K562 (cell line): ENCODE measurements around the gene PRDX1. TPM values are rescaled to one million over a fixed set of nuclear protein-coding genes. Genes with fewer than 3 reads are reported as not detected.
A peak's percentile ranks its signal among the peaks of the same experiment; 100 is the strongest.

Source experiments
- ASH1L ChIP-seq: fragments of 450-650 bp; IDR thresholded peaks from 2 replicates; pipeline ENCODE4 v1.6.1; 2018; ENCODE audit warnings: borderline replicate concordance, mild to moderate bottlenecking, low read depth; ENCODE audit not compliant: partially characterized antibody
- CHCHD3 ChIP-seq: fragments of 250-450 bp; sonication (Bioruptor Pico); IDR thresholded peaks from 2 replicates; pipeline ENCODE4 v2.1.2; 2022; ENCODE audit warnings: mild to moderate bottlenecking
- MAFK ChIP-seq: IDR thresholded peaks from 2 replicates; pipeline ENCODE4 v1.6.1; 2011; ENCODE audit warnings: low read length, improper control_type of control experiment
- MCM3 ChIP-seq: fragments of 450-650 bp; IDR thresholded peaks from 2 replicates; pipeline ENCODE4 v1.6.1; 2016
- NRF1 ChIP-seq, 2 experiments: fragments of 450-650 bp; IDR thresholded peaks in 1 of 2; conservative IDR thresholded peaks in 1 of 2; 2 replicates each; pipeline ENCODE4 v1.6.1; 2014; ENCODE audit warnings: mild to moderate bottlenecking in 2 of 2
- RBM14 ChIP-seq: fragments of 200-400 bp; formaldehyde crosslinking; IDR thresholded peaks from 2 replicates; pipeline ENCODE4 v1.6.1; 2018; ENCODE audit warnings: low read depth, mild to moderate bottlenecking, low read length, moderate library complexity, borderline replicate concordance; ENCODE audit not compliant: insufficient read depth
- RBM34 ChIP-seq: fragments of 200-400 bp; formaldehyde crosslinking; IDR thresholded peaks from 2 replicates; pipeline ENCODE4 v1.6.1; 2018; ENCODE audit warnings: low read length, borderline replicate concordance; ENCODE audit not compliant: insufficient read depth
- RNF2 ChIP-seq: sonication (generic); IDR thresholded peaks from 2 replicates; pipeline ENCODE4 v1.6.1; 2016
- SAFB2 ChIP-seq: fragments of 200-400 bp; formaldehyde crosslinking; IDR thresholded peaks from 2 replicates; pipeline ENCODE4 v1.6.1; 2018; ENCODE audit warnings: borderline replicate concordance, low read length, low read depth, moderate library complexity; ENCODE audit not compliant: severe bottlenecking
- SRSF9 ChIP-seq: fragments of 200-400 bp; formaldehyde crosslinking; IDR thresholded peaks from 2 replicates; pipeline ENCODE4 v1.6.1; 2017; ENCODE audit warnings: low read depth, low read length, borderline replicate concordance
- ZFP36 ChIP-seq: fragments of 150-350 bp; IDR thresholded peaks from 2 replicates; pipeline ENCODE4 v1.6.1; 2018; ENCODE audit warnings: low read length, low read depth; ENCODE audit not compliant: partially characterized antibody
- ZNF121 ChIP-seq: sonication (generic); formaldehyde crosslinking; conservative IDR thresholded peaks from 2 replicates; pipeline ENCODE4 v1.8.0; 2022; ENCODE audit warnings: missing genetic modification reagents
- ZNF347 ChIP-seq: fragments of 450-650 bp; formaldehyde crosslinking; IDR thresholded peaks from 2 replicates; pipeline ENCODE4 v1.4.0; 2020; ENCODE audit warnings: low read depth, mild to moderate bottlenecking, moderate library complexity
- ZNF668 ChIP-seq: fragments of 250-450 bp; sonication (Bioruptor Pico); IDR thresholded peaks from 2 replicates; pipeline ENCODE4 v1.8.0; 2022; ENCODE audit warnings: mild to moderate bottlenecking, inconsistent platforms
- ZNF76 ChIP-seq: fragments of 250-450 bp; sonication (Bioruptor Pico); IDR thresholded peaks from 2 replicates; pipeline ENCODE4 v1.4.0; 2020; ENCODE audit warnings: mild to moderate bottlenecking, moderate library complexity, borderline replicate concordance
- polyA plus RNA-seq, 8 experiments: library from polyadenylated mRNA; depleted of rRNA in 4 of 8; stranded (reverse) in 5 of 8; unstranded in 3 of 8; fragments of >200 nt; fragmentation: Nextera tagmentation in 2 of 8; fragmentation: Illumina TruSeq in 1 of 8; extraction: Ambion mirVana in 2 of 8; extraction: Trizol in 1 of 8; gene quantifications; 2 replicates each; pipeline versions ENCODE4 v1.2.1 to v1.2.3, GENCODE V29; 2011 to 2014; ENCODE audit warnings: inconsistent platforms in 1 of 8, missing spikeins in 1 of 8
- total RNA-seq, 7 experiments: library from RNA; depleted of rRNA in 6 of 7; stranded (reverse); fragments of >200 nt in 6 of 7; fragmentation: Illumina TruSeq in 2 of 7; extraction: Trizol in 2 of 7; gene quantifications; 2 replicates each; pipeline versions ENCODE4 v1.2.1 to v1.2.3, GENCODE V29; 2011 to 2021; ENCODE audit warnings: low replicate concordance in 1 of 7
- TF ChIP-seq, protein P1 (sequence below): sonication (generic); formaldehyde crosslinking; IDR thresholded peaks from 2 replicates; pipeline ENCODE4 v1.9.0; 2022; ENCODE audit warnings: mild to moderate bottlenecking, missing genetic modification reagents
- TF ChIP-seq, protein P2 (sequence below), 2 experiments: fragments of 250-450 bp in 1 of 2; fragments of 450-650 bp in 1 of 2; sonication (Bioruptor Pico) in 1 of 2; IDR thresholded peaks; 2 replicates each; pipeline versions ENCODE4 v1.6.1 to v1.8.0; 2016 to 2021; ENCODE audit warnings: mild to moderate bottlenecking in 2 of 2, moderate library complexity in 2 of 2, missing compliant biosample characterization in 1 of 2, missing genetic modification characterization in 1 of 2
- TF ChIP-seq, protein P3 (sequence below): sonication (generic); IDR thresholded peaks from 2 replicates; pipeline ENCODE4 v1.6.1; 2016
- TF ChIP-seq, protein P4 (sequence below): fragments of 450-650 bp; IDR thresholded peaks from 2 replicates; pipeline ENCODE4 v1.6.1; 2014; ENCODE audit warnings: low read depth, mild to moderate bottlenecking, moderate library complexity, borderline replicate concordance
- TF ChIP-seq, protein P5 (sequence below), 2 experiments: fragments of 450-650 bp in 1 of 2; sonication (generic) in 1 of 2; formaldehyde crosslinking in 1 of 2; IDR thresholded peaks in 1 of 2; conservative IDR thresholded peaks in 1 of 2; 2 replicates each; pipeline versions ENCODE4 v1.6.1 to v1.8.1; 2016 to 2023; ENCODE audit warnings: mild to moderate bottlenecking in 2 of 2, moderate library complexity in 2 of 2, inconsistent platforms in 1 of 2, missing genetic modification reagents in 1 of 2
- TF ChIP-seq, protein P6 (sequence below): fragments of 450-650 bp; conservative IDR thresholded peaks from 2 replicates; pipeline ENCODE4 v1.6.1; 2016; ENCODE audit warnings: missing genetic modification characterization, low read depth, mild to moderate bottlenecking, control low read depth, missing compliant biosample characterization

The PRDX1 gene
- total and polyA plus RNA-seq, 9 of the 15 experiments (the other 6 are each of a cell fraction or from before 2014, with no cell fraction given), result 748 to 2,388 (median 1,045) TPM

DNA sequence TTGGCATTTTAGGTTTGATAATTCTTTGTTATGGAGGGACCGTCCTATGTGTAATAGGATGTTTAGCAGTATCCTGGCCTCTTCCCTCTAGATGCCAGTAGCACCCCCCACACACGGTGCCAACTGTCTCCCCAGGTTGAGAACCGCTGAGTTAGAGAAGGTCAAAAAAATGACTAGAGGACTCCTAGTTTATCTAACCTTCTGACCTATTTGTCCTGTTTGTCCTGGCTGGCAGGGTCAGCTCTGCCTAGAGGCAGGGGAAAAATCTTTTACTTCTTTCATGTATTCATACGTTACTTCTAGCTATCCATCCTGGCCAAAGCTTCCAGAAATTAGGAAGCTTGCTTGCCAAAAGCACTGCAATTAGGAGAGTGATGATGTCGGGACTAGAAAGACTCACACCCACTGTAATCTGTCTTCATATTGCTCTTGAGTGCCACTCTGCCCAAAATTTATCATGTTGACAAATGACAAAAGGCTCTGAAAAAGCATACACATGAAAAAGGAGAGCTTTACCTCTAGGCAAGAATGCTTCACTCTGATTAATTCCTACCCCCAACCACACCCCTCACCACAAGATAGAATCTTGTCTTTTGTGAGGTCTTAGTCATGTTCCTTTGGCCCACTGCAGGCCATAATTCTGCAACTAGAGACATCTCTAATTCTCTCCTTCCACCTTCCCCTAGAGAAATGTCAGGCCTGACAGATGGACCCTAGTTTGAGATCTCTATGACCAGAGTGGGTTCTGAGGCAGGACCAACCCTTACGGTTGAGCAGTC, 14.5 kb upstream of the PRDX1 start (continued):
- TF ChIP-seq MAFK, result no peak
- TF ChIP-seq ZNF347 (CRISPR knock-in tag), result no peak
- TF ChIP-seq, protein P1, sequence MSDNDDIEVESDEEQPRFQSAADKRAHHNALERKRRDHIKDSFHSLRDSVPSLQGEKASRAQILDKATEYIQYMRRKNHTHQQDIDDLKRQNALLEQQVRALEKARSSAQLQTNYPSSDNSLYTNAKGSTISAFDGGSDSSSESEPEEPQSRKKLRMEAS, result no peak
- no peak for TF ChIP-seq RNF2
- TF ChIP-seq ZNF121 (CRISPR knock-in tag), result no peak
- TF ChIP-seq, protein P2, sequence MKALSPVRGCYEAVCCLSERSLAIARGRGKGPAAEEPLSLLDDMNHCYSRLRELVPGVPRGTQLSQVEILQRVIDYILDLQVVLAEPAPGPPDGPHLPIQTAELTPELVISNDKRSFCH (CRISPR knock-in tag; IDR thresholded peaks at IDR 0.05), result no peak
- TF ChIP-seq, protein P2 (tag; IDR thresholded peaks at IDR 0.05), result no peak
- TF ChIP-seq, protein P3, sequence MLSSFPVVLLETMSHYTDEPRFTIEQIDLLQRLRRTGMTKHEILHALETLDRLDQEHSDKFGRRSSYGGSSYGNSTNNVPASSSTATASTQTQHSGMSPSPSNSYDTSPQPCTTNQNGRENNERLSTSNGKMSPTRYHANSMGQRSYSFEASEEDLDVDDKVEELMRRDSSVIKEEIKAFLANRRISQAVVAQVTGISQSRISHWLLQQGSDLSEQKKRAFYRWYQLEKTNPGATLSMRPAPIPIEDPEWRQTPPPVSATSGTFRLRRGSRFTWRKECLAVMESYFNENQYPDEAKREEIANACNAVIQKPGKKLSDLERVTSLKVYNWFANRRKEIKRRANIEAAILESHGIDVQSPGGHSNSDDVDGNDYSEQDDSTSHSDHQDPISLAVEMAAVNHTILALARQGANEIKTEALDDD, result no peak; the same call in none of the 2 replicates
- TF ChIP-seq ZFP36, result no peak
- TF ChIP-seq RBM34, result no peak
- no peak for TF ChIP-seq SAFB2
- no peak for TF ChIP-seq MCM3
- TF ChIP-seq, protein P4, sequence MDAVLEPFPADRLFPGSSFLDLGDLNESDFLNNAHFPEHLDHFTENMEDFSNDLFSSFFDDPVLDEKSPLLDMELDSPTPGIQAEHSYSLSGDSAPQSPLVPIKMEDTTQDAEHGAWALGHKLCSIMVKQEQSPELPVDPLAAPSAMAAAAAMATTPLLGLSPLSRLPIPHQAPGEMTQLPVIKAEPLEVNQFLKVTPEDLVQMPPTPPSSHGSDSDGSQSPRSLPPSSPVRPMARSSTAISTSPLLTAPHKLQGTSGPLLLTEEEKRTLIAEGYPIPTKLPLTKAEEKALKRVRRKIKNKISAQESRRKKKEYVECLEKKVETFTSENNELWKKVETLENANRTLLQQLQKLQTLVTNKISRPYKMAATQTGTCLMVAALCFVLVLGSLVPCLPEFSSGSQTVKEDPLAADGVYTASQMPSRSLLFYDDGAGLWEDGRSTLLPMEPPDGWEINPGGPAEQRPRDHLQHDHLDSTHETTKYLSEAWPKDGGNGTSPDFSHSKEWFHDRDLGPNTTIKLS, result no peak
- no peak for TF ChIP-seq RBM14
- no peak for TF ChIP-seq SRSF9
- TF ChIP-seq, protein P5, sequence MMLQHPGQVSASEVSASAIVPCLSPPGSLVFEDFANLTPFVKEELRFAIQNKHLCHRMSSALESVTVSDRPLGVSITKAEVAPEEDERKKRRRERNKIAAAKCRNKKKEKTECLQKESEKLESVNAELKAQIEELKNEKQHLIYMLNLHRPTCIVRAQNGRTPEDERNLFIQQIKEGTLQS (IDR thresholded peaks at IDR 0.05), result peak; percentile 18; the same call in 1 of the 2 replicates
- TF ChIP-seq, protein P5 (CRISPR knock-in tag; conservative IDR thresholded peaks at IDR 0.05), result no peak
- no peak for TF ChIP-seq NRF1 (conservative IDR thresholded peaks at IDR 0.05 in 1 of 2, IDR thresholded peaks at IDR 0.05 in 1 of 2)
- no peak for TF ChIP-seq CHCHD3 (CRISPR knock-in tag)
- TF ChIP-seq, protein P6, sequence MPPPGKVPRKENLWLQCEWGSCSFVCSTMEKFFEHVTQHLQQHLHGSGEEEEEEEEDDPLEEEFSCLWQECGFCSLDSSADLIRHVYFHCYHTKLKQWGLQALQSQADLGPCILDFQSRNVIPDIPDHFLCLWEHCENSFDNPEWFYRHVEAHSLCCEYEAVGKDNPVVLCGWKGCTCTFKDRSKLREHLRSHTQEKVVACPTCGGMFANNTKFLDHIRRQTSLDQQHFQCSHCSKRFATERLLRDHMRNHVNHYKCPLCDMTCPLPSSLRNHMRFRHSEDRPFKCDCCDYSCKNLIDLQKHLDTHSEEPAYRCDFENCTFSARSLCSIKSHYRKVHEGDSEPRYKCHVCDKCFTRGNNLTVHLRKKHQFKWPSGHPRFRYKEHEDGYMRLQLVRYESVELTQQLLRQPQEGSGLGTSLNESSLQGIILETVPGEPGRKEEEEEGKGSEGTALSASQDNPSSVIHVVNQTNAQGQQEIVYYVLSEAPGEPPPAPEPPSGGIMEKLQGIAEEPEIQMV (tag), result no peak
- no peak for TF ChIP-seq ZNF668 (CRISPR knock-in tag)
- no peak for TF ChIP-seq ASH1L
- no peak for TF ChIP-seq ZNF76 (CRISPR knock-in tag)
